Measurements from ENCODE around the gene ARHGAP15. TPM values are rescaled to one million over a fixed set of nuclear protein-coding genes. Genes with fewer than 3 reads are reported as not detected.

ARHGAP15 gene
- total and polyA plus RNA-seq, 2 experiments from 2014 or later, result 0.26 TPM; not detected in 1

- H3K27ac Mint-ChIP-seq, result no peak overlapping the region
- no peaks in the 10 kb centered on the region for H3K36me3 ChIP-seq (ENCODE audit: insufficient read depth)
- H4K20me1 ChIP-seq (replicated peaks; ENCODE audit: insufficient read depth), result no peaks in the 10 kb centered on the region
- H3K4me2 ChIP-seq, result no peak overlapping the region
- DNase-seq (ENCODE audit: low spot score), result no peak
- peaks cover 9% of the 10 kb centered on the region for H3K4me1 Mint-ChIP-seq
- no peak overlapping the region for H3K4me3 Mint-ChIP-seq
- no peaks in the 10 kb centered on the region for H3K9me3 Mint-ChIP-seq
- H2AFZ ChIP-seq, result no peak overlapping the region
- no peaks in the 10 kb centered on the region for H3K27me3 ChIP-seq (ENCODE audit: insufficient read depth)
- TF ChIP-seq EZH2phosphoT487 (IDR thresholded peaks at IDR 0.05; ENCODE audit: unreplicated experiment) (no peak), JUNB (IDR thresholded peaks at IDR 0.05; ENCODE audit: unreplicated experiment) (no peak), CTCF (conservative IDR thresholded peaks at IDR 0.05; ENCODE audit: low read depth in 2 of 2) (no peak), NANOG (IDR thresholded peaks at IDR 0.05; ENCODE audit: borderline replicate concordance) (no peak), ZNF331 (CRISPR knock-in tag; IDR thresholded peaks at IDR 0.05; ENCODE audit: low read depth) (no peak), POLR2AphosphoS5 (IDR thresholded peaks at IDR 0.05; ENCODE audit: low read depth) (no peak), STAT1 (IDR thresholded peaks at IDR 0.05; ENCODE audit: unreplicated experiment) (no peak), CREB1 (CRISPR knock-in tag; IDR thresholded peaks at IDR 0.05; ENCODE audit: low read depth) (no peak), ZNF114 (CRISPR knock-in tag; IDR thresholded peaks at IDR 0.05) (no peak)
- TF ChIP-seq, protein P1, sequence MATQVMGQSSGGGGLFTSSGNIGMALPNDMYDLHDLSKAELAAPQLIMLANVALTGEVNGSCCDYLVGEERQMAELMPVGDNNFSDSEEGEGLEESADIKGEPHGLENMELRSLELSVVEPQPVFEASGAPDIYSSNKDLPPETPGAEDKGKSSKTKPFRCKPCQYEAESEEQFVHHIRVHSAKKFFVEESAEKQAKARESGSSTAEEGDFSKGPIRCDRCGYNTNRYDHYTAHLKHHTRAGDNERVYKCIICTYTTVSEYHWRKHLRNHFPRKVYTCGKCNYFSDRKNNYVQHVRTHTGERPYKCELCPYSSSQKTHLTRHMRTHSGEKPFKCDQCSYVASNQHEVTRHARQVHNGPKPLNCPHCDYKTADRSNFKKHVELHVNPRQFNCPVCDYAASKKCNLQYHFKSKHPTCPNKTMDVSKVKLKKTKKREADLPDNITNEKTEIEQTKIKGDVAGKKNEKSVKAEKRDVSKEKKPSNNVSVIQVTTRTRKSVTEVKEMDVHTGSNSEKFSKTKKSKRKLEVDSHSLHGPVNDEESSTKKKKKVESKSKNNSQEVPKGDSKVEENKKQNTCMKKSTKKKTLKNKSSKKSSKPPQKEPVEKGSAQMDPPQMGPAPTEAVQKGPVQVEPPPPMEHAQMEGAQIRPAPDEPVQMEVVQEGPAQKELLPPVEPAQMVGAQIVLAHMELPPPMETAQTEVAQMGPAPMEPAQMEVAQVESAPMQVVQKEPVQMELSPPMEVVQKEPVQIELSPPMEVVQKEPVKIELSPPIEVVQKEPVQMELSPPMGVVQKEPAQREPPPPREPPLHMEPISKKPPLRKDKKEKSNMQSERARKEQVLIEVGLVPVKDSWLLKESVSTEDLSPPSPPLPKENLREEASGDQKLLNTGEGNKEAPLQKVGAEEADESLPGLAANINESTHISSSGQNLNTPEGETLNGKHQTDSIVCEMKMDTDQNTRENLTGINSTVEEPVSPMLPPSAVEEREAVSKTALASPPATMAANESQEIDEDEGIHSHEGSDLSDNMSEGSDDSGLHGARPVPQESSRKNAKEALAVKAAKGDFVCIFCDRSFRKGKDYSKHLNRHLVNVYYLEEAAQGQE (IDR thresholded peaks at IDR 0.05; ENCODE audit: unreplicated experiment), result no peak
- TF ChIP-seq, protein P2, sequence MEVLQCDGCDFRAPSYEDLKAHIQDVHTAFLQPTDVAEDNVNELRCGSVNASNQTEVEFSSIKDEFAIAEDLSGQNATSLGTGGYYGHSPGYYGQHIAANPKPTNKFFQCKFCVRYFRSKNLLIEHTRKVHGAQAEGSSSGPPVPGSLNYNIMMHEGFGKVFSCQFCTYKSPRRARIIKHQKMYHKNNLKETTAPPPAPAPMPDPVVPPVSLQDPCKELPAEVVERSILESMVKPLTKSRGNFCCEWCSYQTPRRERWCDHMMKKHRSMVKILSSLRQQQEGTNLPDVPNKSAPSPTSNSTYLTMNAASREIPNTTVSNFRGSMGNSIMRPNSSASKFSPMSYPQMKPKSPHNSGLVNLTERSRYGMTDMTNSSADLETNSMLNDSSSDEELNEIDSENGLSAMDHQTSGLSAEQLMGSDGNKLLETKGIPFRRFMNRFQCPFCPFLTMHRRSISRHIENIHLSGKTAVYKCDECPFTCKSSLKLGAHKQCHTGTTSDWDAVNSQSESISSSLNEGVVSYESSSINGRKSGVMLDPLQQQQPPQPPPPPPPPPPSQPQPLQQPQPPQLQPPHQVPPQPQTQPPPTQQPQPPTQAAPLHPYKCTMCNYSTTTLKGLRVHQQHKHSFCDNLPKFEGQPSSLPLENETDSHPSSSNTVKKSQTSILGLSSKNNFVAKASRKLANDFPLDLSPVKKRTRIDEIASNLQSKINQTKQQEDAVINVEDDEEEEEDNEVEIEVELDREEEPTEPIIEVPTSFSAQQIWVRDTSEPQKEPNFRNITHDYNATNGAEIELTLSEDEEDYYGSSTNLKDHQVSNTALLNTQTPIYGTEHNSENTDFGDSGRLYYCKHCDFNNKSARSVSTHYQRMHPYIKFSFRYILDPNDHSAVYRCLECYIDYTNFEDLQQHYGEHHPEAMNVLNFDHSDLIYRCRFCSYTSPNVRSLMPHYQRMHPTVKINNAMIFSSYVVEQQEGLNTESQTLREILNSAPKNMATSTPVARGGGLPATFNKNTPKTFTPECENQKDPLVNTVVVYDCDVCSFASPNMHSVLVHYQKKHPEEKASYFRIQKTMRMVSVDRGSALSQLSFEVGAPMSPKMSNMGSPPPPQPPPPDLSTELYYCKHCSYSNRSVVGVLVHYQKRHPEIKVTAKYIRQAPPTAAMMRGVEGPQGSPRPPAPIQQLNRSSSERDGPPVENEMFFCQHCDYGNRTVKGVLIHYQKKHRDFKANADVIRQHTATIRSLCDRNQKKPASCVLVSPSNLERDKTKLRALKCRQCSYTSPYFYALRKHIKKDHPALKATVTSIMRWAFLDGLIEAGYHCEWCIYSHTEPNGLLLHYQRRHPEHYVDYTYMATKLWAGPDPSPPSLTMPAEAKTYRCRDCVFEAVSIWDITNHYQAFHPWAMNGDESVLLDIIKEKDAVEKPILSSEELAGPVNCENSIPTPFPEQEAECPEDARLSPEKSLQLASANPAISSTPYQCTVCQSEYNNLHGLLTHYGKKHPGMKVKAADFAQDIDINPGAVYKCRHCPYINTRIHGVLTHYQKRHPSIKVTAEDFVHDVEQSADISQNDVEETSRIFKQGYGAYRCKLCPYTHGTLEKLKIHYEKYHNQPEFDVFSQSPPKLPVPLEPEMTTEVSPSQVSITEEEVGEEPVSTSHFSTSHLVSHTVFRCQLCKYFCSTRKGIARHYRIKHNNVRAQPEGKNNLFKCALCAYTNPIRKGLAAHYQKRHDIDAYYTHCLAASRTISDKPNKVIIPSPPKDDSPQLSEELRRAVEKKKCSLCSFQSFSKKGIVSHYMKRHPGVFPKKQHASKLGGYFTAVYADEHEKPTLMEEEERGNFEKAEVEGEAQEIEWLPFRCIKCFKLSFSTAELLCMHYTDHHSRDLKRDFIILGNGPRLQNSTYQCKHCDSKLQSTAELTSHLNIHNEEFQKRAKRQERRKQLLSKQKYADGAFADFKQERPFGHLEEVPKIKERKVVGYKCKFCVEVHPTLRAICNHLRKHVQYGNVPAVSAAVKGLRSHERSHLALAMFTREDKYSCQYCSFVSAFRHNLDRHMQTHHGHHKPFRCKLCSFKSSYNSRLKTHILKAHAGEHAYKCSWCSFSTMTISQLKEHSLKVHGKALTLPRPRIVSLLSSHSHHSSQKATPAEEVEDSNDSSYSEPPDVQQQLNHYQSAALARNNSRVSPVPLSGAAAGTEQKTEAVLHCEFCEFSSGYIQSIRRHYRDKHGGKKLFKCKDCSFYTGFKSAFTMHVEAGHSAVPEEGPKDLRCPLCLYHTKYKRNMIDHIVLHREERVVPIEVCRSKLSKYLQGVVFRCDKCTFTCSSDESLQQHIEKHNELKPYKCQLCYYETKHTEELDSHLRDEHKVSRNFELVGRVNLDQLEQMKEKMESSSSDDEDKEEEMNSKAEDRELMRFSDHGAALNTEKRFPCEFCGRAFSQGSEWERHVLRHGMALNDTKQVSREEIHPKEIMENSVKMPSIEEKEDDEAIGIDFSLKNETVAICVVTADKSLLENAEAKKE (CRISPR knock-in tag; IDR thresholded peaks at IDR 0.05), result no peak
- no peak overlapping the region for H3K27ac ChIP-seq (ENCODE audit: low read depth)
- ATAC-seq, result no peak
- peaks cover 7% of the 10 kb centered on the region; the same call in 1 of the 2 replicates for H3K4me1 ChIP-seq (ENCODE audit: insufficient read depth)
- H3F3A ChIP-seq (replicated peaks; ENCODE audit: low read depth), result no peaks in the 10 kb centered on the region
- H3K9me2 ChIP-seq (ENCODE audit: insufficient read depth), result no peaks in the 10 kb centered on the region
- H3K27me3 Mint-ChIP-seq (ENCODE audit: insufficient read depth, low read depth, poor library complexity), result peaks cover 3% of the 10 kb centered on the region
- H3K79me2 ChIP-seq (replicated peaks; ENCODE audit: insufficient read depth), result no peaks in the 10 kb centered on the region
- no peaks in the 10 kb centered on the region for H3K36me3 Mint-ChIP-seq (ENCODE audit: low read depth)
- H3K4me3 ChIP-seq, result no peak overlapping the region
Observed at GRCh38 chr2:143524119-143524553, 394.9 kb downstream of the ARHGAP15 start.

Data from GM23338 (cell line).